Spleen (tissue), 13 donors: ENCODE data around the gene AMPD1. TPM values are rescaled to one million over a fixed set of nuclear protein-coding genes. Genes with fewer than 3 reads are reported as not detected.

Experiments
- DNase-seq: peaks from one replicate; pipeline ENCODE4 v3.0.0-alpha.2; 2020
- H3K27ac ChIP-seq, 8 donors: fragments of 200-600 bp; sonication (generic) in 7 of 8; 1 replicate in 4 of 8; 2 replicates in 4 of 8; pipeline versions ENCODE4 v1.5.0 to v1.8.0; 2016 to 2021; ENCODE audit warnings: inconsistent platforms in 4 of 8, mild to moderate bottlenecking in 4 of 8, moderate library complexity in 1 of 8
- H3K27me3 ChIP-seq, 7 donors: fragments of 200-600 bp; sonication (generic) in 6 of 7; replicated peaks in 1 of 7; 1 replicate in 4 of 7; 2 replicates in 3 of 7; pipeline versions ENCODE4 v1.5.0 to v1.8.0; 2016 to 2021; ENCODE audit warnings: inconsistent platforms in 3 of 7, mild to moderate bottlenecking in 1 of 7
- H3K36me3 ChIP-seq, 6 donors: fragments of 200-600 bp; sonication (generic) in 5 of 6; 1 replicate in 4 of 6; 2 replicates in 2 of 6; pipeline versions ENCODE4 v1.5.0 to v1.8.0; 2016 to 2021; ENCODE audit warnings: inconsistent platforms in 2 of 6
- H3K4me1 ChIP-seq, 6 donors: fragments of 200-600 bp; sonication (generic) in 5 of 6; 1 replicate in 3 of 6; 2 replicates in 3 of 6; pipeline versions ENCODE4 v1.5.0 to v1.8.0; 2016 to 2021; ENCODE audit warnings: inconsistent platforms in 3 of 6
- H3K4me3 ChIP-seq, 8 donors: fragments of 200-600 bp; sonication (generic) in 7 of 8; 1 replicate in 4 of 8; 2 replicates in 4 of 8; pipeline versions ENCODE4 v1.5.0 to v1.8.0; 2016 to 2021; ENCODE audit warnings: inconsistent platforms in 4 of 8, mild to moderate bottlenecking in 4 of 8, moderate library complexity in 2 of 8
- H3K9me3 ChIP-seq, 8 donors: fragments of 200-600 bp; sonication (generic) in 7 of 8; 1 replicate in 4 of 8; 2 replicates in 4 of 8; pipeline versions ENCODE4 v1.5.0 to v1.8.0; 2016 to 2021; ENCODE audit warnings: inconsistent platforms in 4 of 8
- POLR2A ChIP-seq, 3 donors: fragments of 450-650 bp; IDR thresholded peaks; one replicate each; pipeline ENCODE4 v1.5.1; 2017; ENCODE audit warnings: antibody characterized with exemption in 3 of 3, mild to moderate bottlenecking in 1 of 3
- POLR2AphosphoS5 ChIP-seq, 3 donors: sonication (generic); formaldehyde crosslinking; IDR thresholded peaks; one replicate each; pipeline ENCODE4 v1.5.1; 2017; ENCODE audit warnings: antibody characterized with exemption in 3 of 3
- WGBS, 5 donors: extraction: QIAGEN DNeasy Blood & Tissue Kit in 3 of 5; methylation state at CpG; one replicate each; pipeline versions ENCODE4 v1.1.5 to v1.1.7; 2013 to 2018; 5-methylcytosine and 5-hydroxymethylcytosine counted together
- intact Hi-C: fragments of 100-400 bp; cut with DNase I; formaldehyde crosslinking; loops from one replicate; pipeline ENCODE4 v1.15.0; 2023; ENCODE audit warnings: low total_unique reads
- long read RNA-seq, 2 donors: transcript quantifications; one replicate each; lab custom pipeline, GENCODE V29; 2026
- polyA plus RNA-seq, 3 donors: library from polyadenylated mRNA; stranded (reverse); fragments of 200-250 nt; gene quantifications; one replicate each; pipeline ENCODE4 v1.2.1, GENCODE V29; 2013
- total RNA-seq, 7 donors: library from RNA; depleted of rRNA in 3 of 7; stranded (reverse); fragments of >200 nt in 3 of 7; fragmentation: NEBNext Ultra II Directional in 4 of 7; extraction: Animal tissue kit (Norgen Biotek cat#: 25700) in 4 of 7; gene quantifications; one replicate each; pipeline versions ENCODE4 v1.1.0 to v1.2.1, GENCODE V29; 2016 to 2021
- TF ChIP-seq, protein P1 (sequence below), 11 experiments: fragments of 200-600 bp in 7 of 11; fragments of 450-650 bp in 4 of 11; sonication (generic) in 4 of 11; IDR thresholded peaks in 8 of 11; conservative IDR thresholded peaks in 3 of 11; 1 replicate in 7 of 11; 2 replicates in 4 of 11; pipeline versions ENCODE4 v1.4.0 to v1.8.0; 2016 to 2021; ENCODE audit warnings: antibody characterized with exemption in 11 of 11, inconsistent platforms in 4 of 11, mild to moderate bottlenecking in 1 of 11
- donor health status: healthy with polysubstance abuse.
- donor health status: DM: no; HTN: no; CAD: no; lungs with moderate emphysema.
- donor health status: DM: no; HTN: no; CAD: no.
- donor health status: Bipolar disorder and iron deficiency.
- donor health status: healthy.
- donor health status: DM: no; HTN: no; CAD: no.
- donor health status: DM: yes; HTN: yes; CAD: no.

AMPD1 gene
- 1 to 10 TPM in 5 of 7 donors, under 1 TPM in 2; 0.28 to 3.1 (median 1.2) TPM for total RNA-seq
- polyA plus RNA-seq, result 1 to 10 TPM in 1 of 3 donors, under 1 TPM in 2; 0.09 to 1.2 (median 0.52) TPM
- long read RNA-seq, donor 1, result 0 reads
- long read RNA-seq, donor 2, result 0 reads

DNA sequence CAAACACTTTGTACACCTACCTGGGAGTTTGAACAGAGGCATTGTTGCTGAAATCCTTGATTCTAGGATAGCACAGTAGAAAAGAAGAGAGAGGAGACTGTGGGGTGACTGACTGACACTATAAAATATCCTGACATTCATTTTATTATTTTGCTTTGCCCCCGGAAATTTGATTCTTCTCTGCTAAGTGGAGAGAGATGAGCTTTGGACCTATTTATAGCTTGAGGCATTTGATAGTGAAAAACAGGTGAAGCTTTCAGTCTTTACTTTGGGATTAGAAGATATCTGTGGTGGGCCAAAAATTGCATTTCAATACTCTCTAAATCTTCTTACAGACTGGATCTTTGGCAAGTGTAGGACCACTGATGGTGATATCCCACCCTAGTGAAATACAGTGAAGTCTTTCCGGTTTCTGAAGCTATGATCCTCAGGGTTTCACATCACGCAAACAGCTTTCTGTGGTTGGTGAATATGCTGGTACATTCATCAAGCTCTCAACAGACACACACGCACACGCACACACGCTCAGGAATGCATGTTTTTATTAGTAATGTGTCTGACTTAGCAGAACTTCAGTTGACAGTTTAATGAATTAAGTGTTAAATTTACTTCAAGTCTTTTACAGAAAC is at the start of gene AMPD1:
Gene AMPD1, minus strand, starts transcription at position 117 of the 629 bp plus-strand sequence. Its CDS starts 75 bp downstream, at position 42.
- no peaks in the 10 kb centered on the region for H3K27me3 ChIP-seq
- TF ChIP-seq POLR2AphosphoS5 (IDR thresholded peaks at IDR 0.05) (no peak), POLR2A (IDR thresholded peaks at IDR 0.05) (no peak)
- TF ChIP-seq, protein P1, sequence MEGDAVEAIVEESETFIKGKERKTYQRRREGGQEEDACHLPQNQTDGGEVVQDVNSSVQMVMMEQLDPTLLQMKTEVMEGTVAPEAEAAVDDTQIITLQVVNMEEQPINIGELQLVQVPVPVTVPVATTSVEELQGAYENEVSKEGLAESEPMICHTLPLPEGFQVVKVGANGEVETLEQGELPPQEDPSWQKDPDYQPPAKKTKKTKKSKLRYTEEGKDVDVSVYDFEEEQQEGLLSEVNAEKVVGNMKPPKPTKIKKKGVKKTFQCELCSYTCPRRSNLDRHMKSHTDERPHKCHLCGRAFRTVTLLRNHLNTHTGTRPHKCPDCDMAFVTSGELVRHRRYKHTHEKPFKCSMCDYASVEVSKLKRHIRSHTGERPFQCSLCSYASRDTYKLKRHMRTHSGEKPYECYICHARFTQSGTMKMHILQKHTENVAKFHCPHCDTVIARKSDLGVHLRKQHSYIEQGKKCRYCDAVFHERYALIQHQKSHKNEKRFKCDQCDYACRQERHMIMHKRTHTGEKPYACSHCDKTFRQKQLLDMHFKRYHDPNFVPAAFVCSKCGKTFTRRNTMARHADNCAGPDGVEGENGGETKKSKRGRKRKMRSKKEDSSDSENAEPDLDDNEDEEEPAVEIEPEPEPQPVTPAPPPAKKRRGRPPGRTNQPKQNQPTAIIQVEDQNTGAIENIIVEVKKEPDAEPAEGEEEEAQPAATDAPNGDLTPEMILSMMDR (IDR thresholded peaks at IDR 0.05 in 8 of 11, conservative IDR thresholded peaks at IDR 0.05 in 3 of 11), result no peak
- DNase-seq, result no peak
- H3K9me3 ChIP-seq, result no peaks in the 10 kb centered on the region
- WGBS, 5 donors, result 78 to 91% (median 86%) methylated on average over 6 of the region's 6 CpGs
- peaks cover 0 to 5% (median 0%) of the 10 kb centered on the region in 6 donors for H3K4me1 ChIP-seq
- H3K4me3 ChIP-seq, result no peak within 1 kb of the TSS
- intact Hi-C loops, result no loop called here
- H3K36me3 ChIP-seq, result no peaks in the 10 kb centered on the region
- no peak within 1 kb of the TSS for H3K27ac ChIP-seq

DNA sequence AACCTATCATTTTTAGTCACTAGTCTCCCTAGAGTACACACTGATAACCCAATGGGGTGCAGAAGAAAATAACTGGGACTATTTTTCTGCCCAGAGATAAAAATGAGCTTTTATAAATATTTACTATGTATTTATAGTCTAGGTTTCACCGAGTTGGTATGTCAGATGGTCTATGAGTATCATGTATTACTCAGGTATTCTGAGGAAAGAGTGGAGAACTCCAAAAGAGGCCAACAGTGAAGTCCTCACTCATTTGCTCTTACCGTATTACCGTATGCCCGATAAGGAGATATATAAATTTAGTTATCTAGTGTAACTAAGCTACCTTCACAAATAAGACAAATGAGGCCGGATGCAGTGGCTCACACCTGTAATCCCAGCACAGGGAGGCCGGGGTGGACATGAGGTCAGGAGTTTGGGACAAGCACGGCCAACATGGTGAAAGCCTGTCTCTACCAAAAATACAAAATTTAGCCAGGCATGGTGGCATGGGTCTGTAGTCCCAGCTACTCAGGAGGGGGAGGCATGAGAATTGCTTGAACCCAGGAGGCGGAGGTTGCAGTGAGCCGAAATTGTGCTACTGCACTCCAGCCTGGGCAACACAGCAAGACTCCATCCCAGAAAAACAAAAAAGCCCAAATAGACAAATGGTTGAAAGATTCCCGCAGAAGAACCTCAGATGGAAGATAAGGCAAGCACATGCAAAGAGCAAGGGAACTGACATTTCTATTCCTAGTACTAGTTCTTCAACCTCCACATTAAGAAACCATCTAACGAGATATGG is 46.8 kb upstream of the AMPD1 start:
- Histone ChIP-seq H3K4me3 (no peak overlapping the region), H3K9me3 (no peaks in the 10 kb centered on the region), H3K4me1 (peaks cover 0 to 74% (median 34%) of the 10 kb centered on the region in 6 donors), H3K27ac (no peak overlapping the region), H3K36me3 (peaks cover 0 to 100% (median 56%) of the 10 kb centered on the region in 6 donors), H3K27me3 (no peaks in the 10 kb centered on the region)
- intact Hi-C loops, result no loop called here
- no peak for TF ChIP-seq POLR2AphosphoS5 (IDR thresholded peaks at IDR 0.05)
- TF ChIP-seq, protein P1 (IDR thresholded peaks at IDR 0.05 in 8 of 11, conservative IDR thresholded peaks at IDR 0.05 in 3 of 11), result no peak
- TF ChIP-seq POLR2A (IDR thresholded peaks at IDR 0.05), result no peak
- no peak for DNase-seq
- 95 to 97% (median 96%) methylated on average over 11 of the region's 11 CpGs for WGBS, 5 donors

DNA sequence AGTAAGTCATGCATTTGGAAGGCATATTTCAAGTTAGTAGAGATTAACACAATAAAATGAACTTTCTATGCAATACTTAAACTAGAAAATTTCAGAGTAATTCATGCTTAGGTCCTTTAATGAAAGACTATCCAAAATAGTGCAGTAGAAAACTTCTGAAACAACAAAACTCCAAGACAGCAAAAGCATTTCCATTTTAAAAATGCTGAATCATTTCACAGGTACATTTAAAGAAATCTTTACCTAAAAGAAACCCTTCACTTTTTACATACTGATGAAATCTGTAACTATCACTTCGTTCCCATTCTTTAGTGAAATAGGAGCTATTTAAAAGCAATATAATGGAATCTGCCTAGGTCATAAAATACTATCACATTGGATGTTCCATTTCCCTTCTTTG is 45.0 kb upstream of the AMPD1 start:
- intact Hi-C loops, result no loop called here
- Histone ChIP-seq H3K36me3 (peaks cover 0 to 100% (median 64%) of the 10 kb centered on the region in 6 donors), H3K27ac (no peak overlapping the region), H3K9me3 (no peaks in the 10 kb centered on the region), H3K27me3 (no peaks in the 10 kb centered on the region), H3K4me1 (peaks cover 0 to 55% (median 18%) of the 10 kb centered on the region in 6 donors), H3K4me3 (no peak overlapping the region)
- TF ChIP-seq, protein P1 (IDR thresholded peaks at IDR 0.05 in 8 of 11, conservative IDR thresholded peaks at IDR 0.05 in 3 of 11), result no peak
- TF ChIP-seq POLR2AphosphoS5 (IDR thresholded peaks at IDR 0.05), result no peak
- TF ChIP-seq POLR2A (IDR thresholded peaks at IDR 0.05), result no peak
- DNase-seq, result no peak
- WGBS, 5 donors, result 92 to 100% (median 94%) methylated on average over 1 of the region's 1 CpG
